MM.1S (cell line): ENCODE measurements around the gene KCND2.

Experiments
- EZH2 ChIP-seq: fragments of 300-600 bp; sonication (generic); optimal IDR thresholded peaks from 2 replicates; pipeline ENCODE3; 2017; ENCODE audit warnings: low read depth, mild to moderate bottlenecking, antibody characterized with exemption, low read length, mixed read lengths
- TF ChIP-seq, protein P1 (sequence below): fragments of 300-600 bp; sonication (generic); IDR thresholded peaks from 2 replicates; pipeline ENCODE4 v1.5.1; 2016; ENCODE audit warnings: antibody characterized with exemption, low read length, mixed read lengths

DNA sequence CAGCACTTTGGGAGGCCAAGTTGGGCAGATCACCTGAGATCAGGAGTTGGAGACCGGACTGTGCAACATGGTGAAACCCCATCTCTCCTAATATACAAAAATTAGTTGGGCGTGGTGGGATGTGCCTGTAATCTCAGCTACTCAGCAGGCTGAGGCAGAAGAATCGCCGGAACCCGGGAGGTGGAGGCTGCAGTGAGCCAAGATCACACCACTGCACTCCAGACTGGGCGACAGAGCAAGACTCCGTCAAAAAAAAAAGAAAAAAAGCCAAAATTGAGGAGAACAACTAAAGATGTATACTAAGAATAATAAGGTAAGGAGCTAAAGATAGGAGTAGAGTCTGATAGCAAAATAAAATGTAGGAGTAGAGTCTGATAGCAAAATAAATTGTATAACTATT lies 251.0 kb downstream of the KCND2 start:
- TF ChIP-seq, protein P1, sequence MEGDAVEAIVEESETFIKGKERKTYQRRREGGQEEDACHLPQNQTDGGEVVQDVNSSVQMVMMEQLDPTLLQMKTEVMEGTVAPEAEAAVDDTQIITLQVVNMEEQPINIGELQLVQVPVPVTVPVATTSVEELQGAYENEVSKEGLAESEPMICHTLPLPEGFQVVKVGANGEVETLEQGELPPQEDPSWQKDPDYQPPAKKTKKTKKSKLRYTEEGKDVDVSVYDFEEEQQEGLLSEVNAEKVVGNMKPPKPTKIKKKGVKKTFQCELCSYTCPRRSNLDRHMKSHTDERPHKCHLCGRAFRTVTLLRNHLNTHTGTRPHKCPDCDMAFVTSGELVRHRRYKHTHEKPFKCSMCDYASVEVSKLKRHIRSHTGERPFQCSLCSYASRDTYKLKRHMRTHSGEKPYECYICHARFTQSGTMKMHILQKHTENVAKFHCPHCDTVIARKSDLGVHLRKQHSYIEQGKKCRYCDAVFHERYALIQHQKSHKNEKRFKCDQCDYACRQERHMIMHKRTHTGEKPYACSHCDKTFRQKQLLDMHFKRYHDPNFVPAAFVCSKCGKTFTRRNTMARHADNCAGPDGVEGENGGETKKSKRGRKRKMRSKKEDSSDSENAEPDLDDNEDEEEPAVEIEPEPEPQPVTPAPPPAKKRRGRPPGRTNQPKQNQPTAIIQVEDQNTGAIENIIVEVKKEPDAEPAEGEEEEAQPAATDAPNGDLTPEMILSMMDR: no peak
- TF ChIP-seq EZH2: no peak
